ENCODE measurements around the gene HIBCH. TPM values are rescaled to one million over a fixed set of nuclear protein-coding genes. Genes with fewer than 3 reads are reported as not detected.
"Not testable (repeated sequence)": the region's sequence is repeated elsewhere in the genome, so short reads cannot be mapped to it uniquely, and the experiment has no call there.

The HIBCH gene
- total RNA-seq, 4 donors from 2014 or later = 27.5 to 40.1 (median 32.7) TPM

DNA sequence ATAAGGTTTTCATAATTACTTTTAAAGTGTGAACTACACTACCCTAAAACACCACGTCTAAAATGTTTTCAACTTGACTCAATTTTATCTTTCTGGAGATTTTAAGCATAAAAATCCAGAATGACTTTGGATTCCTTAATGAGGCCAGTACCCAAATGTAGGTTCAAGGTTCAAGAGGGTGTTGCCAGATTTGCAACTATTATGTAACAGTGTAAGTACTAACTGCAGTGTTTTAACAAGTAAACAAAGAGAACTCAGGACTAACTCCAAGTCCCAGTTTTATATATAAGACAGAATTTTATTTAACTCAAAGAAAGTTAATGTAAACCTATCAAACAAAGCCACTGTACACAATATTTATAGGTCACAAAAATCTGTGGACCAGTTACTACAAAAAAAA lies 5.7 kb downstream of the HIBCH start:
- H3K27ac ChIP-seq = no peak overlapping the region
- H3K9me3 ChIP-seq = no peaks in the 10 kb centered on the region
- no peaks in the 10 kb centered on the region for H3K36me3 ChIP-seq
- peaks cover 31 to 48% of the 10 kb centered on the region in 2 donors for H3K4me1 ChIP-seq
- 82 to 84% methylated on average over 1 of the region's 1 CpG for WGBS, 2 donors
- no peak for DNase-seq
- TF ChIP-seq POLR2A (IDR thresholded peaks at IDR 0.05) = no peak
- TF ChIP-seq, protein P1, sequence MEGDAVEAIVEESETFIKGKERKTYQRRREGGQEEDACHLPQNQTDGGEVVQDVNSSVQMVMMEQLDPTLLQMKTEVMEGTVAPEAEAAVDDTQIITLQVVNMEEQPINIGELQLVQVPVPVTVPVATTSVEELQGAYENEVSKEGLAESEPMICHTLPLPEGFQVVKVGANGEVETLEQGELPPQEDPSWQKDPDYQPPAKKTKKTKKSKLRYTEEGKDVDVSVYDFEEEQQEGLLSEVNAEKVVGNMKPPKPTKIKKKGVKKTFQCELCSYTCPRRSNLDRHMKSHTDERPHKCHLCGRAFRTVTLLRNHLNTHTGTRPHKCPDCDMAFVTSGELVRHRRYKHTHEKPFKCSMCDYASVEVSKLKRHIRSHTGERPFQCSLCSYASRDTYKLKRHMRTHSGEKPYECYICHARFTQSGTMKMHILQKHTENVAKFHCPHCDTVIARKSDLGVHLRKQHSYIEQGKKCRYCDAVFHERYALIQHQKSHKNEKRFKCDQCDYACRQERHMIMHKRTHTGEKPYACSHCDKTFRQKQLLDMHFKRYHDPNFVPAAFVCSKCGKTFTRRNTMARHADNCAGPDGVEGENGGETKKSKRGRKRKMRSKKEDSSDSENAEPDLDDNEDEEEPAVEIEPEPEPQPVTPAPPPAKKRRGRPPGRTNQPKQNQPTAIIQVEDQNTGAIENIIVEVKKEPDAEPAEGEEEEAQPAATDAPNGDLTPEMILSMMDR (IDR thresholded peaks at IDR 0.05) = no peak
- H3K4me3 ChIP-seq (replicated peaks in 1 of 3) = no peak overlapping the region
- intact Hi-C loops (cut with DNase I) = no loop called here
- no peaks in the 10 kb centered on the region for H3K27me3 ChIP-seq

DNA sequence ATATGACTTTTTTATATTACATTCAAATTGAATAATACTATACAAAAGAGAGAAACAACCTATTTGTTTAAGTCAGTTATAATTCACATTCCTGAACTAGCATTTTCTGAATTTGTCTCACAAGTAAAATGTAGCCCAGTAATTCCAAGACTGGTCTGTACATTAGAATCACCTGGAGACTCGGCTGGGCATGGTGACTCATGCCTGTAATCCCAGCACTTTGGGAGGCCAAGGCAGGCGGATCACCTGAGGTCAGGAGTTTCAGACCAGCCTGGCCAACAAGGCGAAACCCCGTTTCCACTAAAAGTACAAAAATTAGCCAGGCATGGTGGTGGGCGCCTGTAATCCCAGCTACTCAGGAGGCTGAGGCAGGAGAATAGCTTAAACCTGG lies 7.0 kb downstream of the HIBCH start:
- H3K4me3 ChIP-seq (replicated peaks in 1 of 3); H3K27me3 ChIP-seq; H3K9me3 ChIP-seq; H3K36me3 ChIP-seq; H3K27ac ChIP-seq; intact Hi-C loops (cut with DNase I): not testable (repeated sequence)
- H3K4me1 ChIP-seq = peaks cover 22 to 38% of the 10 kb centered on the region in 2 donors
- WGBS, 2 donors = 91 to 94% methylated on average over 5 of the region's 5 CpGs
- DNase-seq = peak in 1 of 2 donors; percentile 4

- peaks cover 22 to 38% of the 10 kb centered on the region in 2 donors for H3K4me1 ChIP-seq
- no peaks in the 10 kb centered on the region for H3K9me3 ChIP-seq
- no peak overlapping the region for H3K4me3 ChIP-seq (replicated peaks in 1 of 3)
- 60 to 63% methylated on average over 7 of the region's 7 CpGs for WGBS, 2 donors
- DNase-seq = no peak
- no peak overlapping the region for H3K27ac ChIP-seq
- intact Hi-C loops (cut with DNase I) = no loop called here
- H3K36me3 ChIP-seq = no peaks in the 10 kb centered on the region
- TF ChIP-seq POLR2A (IDR thresholded peaks at IDR 0.05) = no peak
- TF ChIP-seq, protein P1 (IDR thresholded peaks at IDR 0.05) = no peak
- no peaks in the 10 kb centered on the region for H3K27me3 ChIP-seq
Observed at GRCh38 chr2:190311893-190312634, 7.6 kb downstream of the HIBCH start.

GRCh38 chr2:190308031-190308430 lies 11.6 kb downstream of the HIBCH start:
- H3K4me3 ChIP-seq (replicated peaks in 1 of 3) = no peak overlapping the region
- intact Hi-C loops (cut with DNase I) = no loop called here
- 97% methylated on average over 1 of the region's 1 CpG for WGBS, 2 donors
- no peaks in the 10 kb centered on the region for H3K9me3 ChIP-seq
- H3K27ac ChIP-seq = no peak overlapping the region
- no peaks in the 10 kb centered on the region for H3K27me3 ChIP-seq
- no peak for DNase-seq
- H3K4me1 ChIP-seq = peaks cover 6 to 15% of the 10 kb centered on the region in 2 donors
- no peaks in the 10 kb centered on the region for H3K36me3 ChIP-seq
- TF ChIP-seq, protein P1 (IDR thresholded peaks at IDR 0.05) = no peak
- no peak for TF ChIP-seq POLR2A (IDR thresholded peaks at IDR 0.05)

GRCh38 chr2:190304404-190304803 lies 15.2 kb downstream of the HIBCH start:
- intact Hi-C loops (cut with DNase I) = no loop called here
- Histone ChIP-seq H3K9me3 (no peaks in the 10 kb centered on the region), H3K36me3 (no peaks in the 10 kb centered on the region), H3K4me1 (no peaks in the 10 kb centered on the region), H3K27ac (no peak overlapping the region), H3K27me3 (no peaks in the 10 kb centered on the region), H3K4me3 (replicated peaks in 1 of 3) (no peak overlapping the region)
- TF ChIP-seq, protein P1 (IDR thresholded peaks at IDR 0.05) = no peak
- no peak for TF ChIP-seq POLR2A (IDR thresholded peaks at IDR 0.05)
- DNase-seq = no peak
- 92 to 93% methylated on average over 5 of the region's 5 CpGs for WGBS, 2 donors
